Iris pigment epithelial cell (primary cell): ENCODE data around the gene ZNF655.
A peak's percentile ranks its signal among the peaks of the same experiment; 100 is the strongest.
"Not testable (repeated sequence)": the region's sequence is repeated elsewhere in the genome, so short reads cannot be mapped to it uniquely, and the experiment has no call there.

Experiments
- DNase-seq: peaks from one replicate; pipeline ENCODE4 v3.0.0-alpha.2; 2011; ENCODE audit warnings: low read depth

The ZNF655 gene

GRCh38 chr7:99558306-99559174 is at the start of gene ZNF655:
Gene ZNF655 (plus strand): TSS chr7:99558642. CDS start chr7:99560560, 1,918 bp downstream.
- DNase-seq, result peak; percentile 84

- DNase-seq, result peak; percentile 66
Observed at GRCh38 chr7:99514050-99514449, 44.4 kb upstream of the ZNF655 start.

GRCh38 chr7:99521399-99521798 is 37.0 kb upstream of the ZNF655 start:
- no peak for DNase-seq

GRCh38 chr7:99525713-99526440 is 32.6 kb upstream of the ZNF655 start:
- peak; percentile 15 for DNase-seq

- peak; percentile 11 for DNase-seq
Observed at GRCh38 chr7:99531354-99531765, 27.1 kb upstream of the ZNF655 start.

GRCh38 chr7:99535667-99536066 is 22.8 kb upstream of the ZNF655 start:
- no peak for DNase-seq

- no peak for DNase-seq
Observed at GRCh38 chr7:99539213-99539811, 19.1 kb upstream of the ZNF655 start.

GRCh38 chr7:99540542-99540941 is 17.9 kb upstream of the ZNF655 start:
- DNase-seq, result no peak

GRCh38 chr7:99541212-99541611 is 17.2 kb upstream of the ZNF655 start:
- no peak for DNase-seq

- no peak for DNase-seq
Observed at GRCh38 chr7:99543081-99543671, 15.3 kb upstream of the ZNF655 start.

GRCh38 chr7:99543916-99544315 is 14.5 kb upstream of the ZNF655 start:
- DNase-seq, result no peak

GRCh38 chr7:99545308-99545707 is 13.1 kb upstream of the ZNF655 start:
- DNase-seq, result not testable (repeated sequence)

- DNase-seq, result not testable (repeated sequence)
Observed at GRCh38 chr7:99549545-99549944, 8.9 kb upstream of the ZNF655 start.

GRCh38 chr7:99551334-99551733 is 7.1 kb upstream of the ZNF655 start:
- peak; percentile 23 for DNase-seq

GRCh38 chr7:99551767-99552463 is 6.5 kb upstream of the ZNF655 start, which contains the start of gene FAM200A:
Gene FAM200A (minus strand): TSS chr7:99552114. CDS start chr7:99548407, 3,707 bp downstream.
- DNase-seq, result peak; percentile 92

GRCh38 chr7:99553039-99553438 is 5.4 kb upstream of the ZNF655 start:
- DNase-seq, result no peak

GRCh38 chr7:99554939-99555338 is 3.5 kb upstream of the ZNF655 start:
- no peak for DNase-seq

GRCh38 chr7:99557196-99557607 is 1.2 kb upstream of the ZNF655 start:
- DNase-seq, result peak; percentile 14

GRCh38 chr7:99557940-99558305 is 519 bp upstream of the ZNF655 start:
- DNase-seq, result no peak

- peak; percentile 34 for DNase-seq
Observed at GRCh38 chr7:99559175-99559915, 903 bp downstream of the ZNF655 start.
